GM12892 (cell line): ENCODE results near the gene RFX1.

Source experiments
- POLR2A ChIP-seq: IDR thresholded peaks from 2 replicates; pipeline ENCODE4 v1.6.1; 2011; ENCODE audit warnings: low read depth, low read length, control low read depth
- POLR2AphosphoS5 ChIP-seq: IDR thresholded peaks from 2 replicates; pipeline ENCODE4 v1.6.1; 2011; ENCODE audit warnings: low read depth, low read length, control low read depth
- TAF1 ChIP-seq: IDR thresholded peaks from 2 replicates; pipeline ENCODE4 v1.6.1; 2011; ENCODE audit warnings: low read depth, mild to moderate bottlenecking, control low read depth, low read length, borderline replicate concordance

- no peak for TF ChIP-seq POLR2A
- TF ChIP-seq POLR2AphosphoS5: no peak
- no peak for TF ChIP-seq TAF1
Observed at GRCh38 chr19:13929340-13929739, 76.8 kb downstream of the RFX1 start.
